GM23248 (cell line): ENCODE results near the gene VSIG8.

Source experiments
- EZH2 ChIP-seq: fragments of 200-600 bp; sonication (generic); IDR thresholded peaks from 2 replicates; pipeline ENCODE4 v1.6.1; 2018; ENCODE audit warnings: antibody characterized with exemption, mild to moderate bottlenecking; ENCODE audit not compliant: insufficient read depth, poor library complexity, severe bottlenecking
- EZH2phosphoT487 ChIP-seq: fragments of 200-600 bp; sonication (generic); IDR thresholded peaks from 2 replicates; pipeline ENCODE4 v1.6.1; 2018; ENCODE audit warnings: antibody characterized with exemption, moderate library complexity, mild to moderate bottlenecking, low read depth; ENCODE audit not compliant: insufficient read depth

- TF ChIP-seq EZH2 (no peak), EZH2phosphoT487 (no peak)
Observed at GRCh38 chr1:159898527-159898926, 36.1 kb upstream of the VSIG8 start.
